H9 (cell line): ENCODE data around the gene PDRG1. TPM values are rescaled to one million over a fixed set of nuclear protein-coding genes. Genes with fewer than 3 reads are reported as not detected.
A peak's percentile ranks its signal among the peaks of the same experiment; 100 is the strongest.

ENCODE experiments used
- DNase-seq: peaks from one replicate; pipeline ENCODE4 v3.0.0-alpha.2; 2017
- H2AFZ ChIP-seq: one replicate; pipeline ENCODE4 v1.6.1; 2013; ENCODE audit warnings: mild to moderate bottlenecking, low read length, control low read depth, moderate library complexity
- H2AK5ac ChIP-seq: 2 replicates; pipeline ENCODE4 v1.6.1; 2013; ENCODE audit warnings: low read length, control low read depth, mixed read lengths; ENCODE audit not compliant: insufficient read length
- H2BK120ac ChIP-seq: one replicate; pipeline ENCODE4 v1.6.1; 2013; ENCODE audit warnings: low read depth, mild to moderate bottlenecking, low read length, control low read depth, inconsistent platforms; ENCODE audit not compliant: poor library complexity, severe bottlenecking
- H2BK12ac ChIP-seq: 2 replicates; pipeline ENCODE4 v1.6.1; 2013; ENCODE audit warnings: low read length, control low read depth, mixed read lengths, low read depth; ENCODE audit not compliant: insufficient read length
- H2BK15ac ChIP-seq: 2 replicates; pipeline ENCODE4 v1.6.1; 2013; ENCODE audit warnings: low read depth, low read length, control low read depth
- H2BK20ac ChIP-seq: one replicate; pipeline ENCODE4 v1.6.1; 2013; ENCODE audit warnings: low read depth, mild to moderate bottlenecking, low read length, control low read depth, inconsistent platforms; ENCODE audit not compliant: poor library complexity, severe bottlenecking
- H2BK5ac ChIP-seq: 2 replicates; pipeline ENCODE4 v1.6.1; 2013; ENCODE audit warnings: low read length, control low read depth, mixed read lengths; ENCODE audit not compliant: insufficient read length
- H3K14ac ChIP-seq: 2 replicates; pipeline ENCODE4 v1.6.1; 2013; ENCODE audit warnings: low read length, control low read depth; ENCODE audit not compliant: insufficient read depth
- H3K18ac ChIP-seq: 2 replicates; pipeline ENCODE4 v1.6.1; 2013; ENCODE audit warnings: low read depth, mild to moderate bottlenecking, mixed read lengths, low read length, control low read depth; ENCODE audit not compliant: insufficient read length
- H3K23ac ChIP-seq: 2 replicates; pipeline ENCODE4 v1.6.1; 2013; ENCODE audit warnings: low read length, control low read depth, mixed read lengths, low read depth; ENCODE audit not compliant: insufficient read length
- H3K23me2 ChIP-seq: 2 replicates; pipeline ENCODE4 v1.6.1; 2013; ENCODE audit warnings: low read depth, mild to moderate bottlenecking, mixed read lengths, low read length, control low read depth; ENCODE audit not compliant: insufficient read length, poor library complexity, severe bottlenecking
- H3K27ac ChIP-seq: 2 replicates; pipeline ENCODE4 v1.5.1; 2013; ENCODE audit warnings: low read length, control low read depth, mixed read lengths, low read depth; ENCODE audit not compliant: insufficient read length
- H3K27me3 ChIP-seq: 2 replicates; pipeline ENCODE4 v1.6.1; 2013; ENCODE audit warnings: low read length, control low read depth, inconsistent platforms; ENCODE audit not compliant: insufficient read depth
- H3K4ac ChIP-seq: 2 replicates; pipeline ENCODE4 v1.6.1; 2013; ENCODE audit warnings: low read depth, mild to moderate bottlenecking, control low read depth, inconsistent platforms, low read length, moderate library complexity
- H3K4me1 ChIP-seq: 2 replicates; pipeline ENCODE4 v1.6.1; 2013; ENCODE audit warnings: low read length, control low read depth, inconsistent platforms; ENCODE audit not compliant: insufficient read depth
- H3K4me2 ChIP-seq: 2 replicates; pipeline ENCODE4 v1.6.1; 2013; ENCODE audit warnings: low read length, control low read depth, mixed read lengths; ENCODE audit not compliant: insufficient read length, insufficient read depth
- H3K56ac ChIP-seq: 2 replicates; pipeline ENCODE4 v1.6.1; 2013; ENCODE audit warnings: low read depth, mild to moderate bottlenecking, mixed read lengths, low read length, control low read depth; ENCODE audit not compliant: insufficient read length
- H3K79me1 ChIP-seq: 2 replicates; pipeline ENCODE4 v1.6.1; 2013; ENCODE audit warnings: low read depth, mild to moderate bottlenecking, moderate library complexity, low read length, control low read depth, inconsistent platforms; ENCODE audit not compliant: insufficient read depth, poor library complexity, severe bottlenecking
- H3K79me2 ChIP-seq: 2 replicates; pipeline ENCODE4 v1.6.1; 2013; ENCODE audit warnings: low read length, control low read depth, inconsistent platforms; ENCODE audit not compliant: insufficient read depth
- H3K9ac ChIP-seq: 2 replicates; pipeline ENCODE4 v1.6.1; 2013; ENCODE audit warnings: low read length, control low read depth, mixed read lengths; ENCODE audit not compliant: insufficient read length; ENCODE audit errors: extremely low read depth
- H3K9me3 ChIP-seq: one replicate; pipeline ENCODE4 v1.6.1; 2013; ENCODE audit warnings: low read depth, low read length, inconsistent platforms; ENCODE audit not compliant: control insufficient read depth
- H3T11ph ChIP-seq: one replicate; pipeline ENCODE4 v1.6.1; 2013; ENCODE audit warnings: mild to moderate bottlenecking, low read length, control low read depth, inconsistent platforms
- H4K20me1 ChIP-seq: one replicate; pipeline ENCODE4 v1.6.1; 2013; ENCODE audit not compliant: control insufficient read depth, insufficient read length, insufficient read depth
- H4K5ac ChIP-seq: 2 replicates; pipeline ENCODE4 v1.6.1; 2013; ENCODE audit warnings: low read depth, mild to moderate bottlenecking, mixed read lengths, low read length, control low read depth; ENCODE audit not compliant: insufficient read length
- H4K8ac ChIP-seq: replicated peaks from 2 replicates; pipeline ENCODE4 v1.6.1; 2013; ENCODE audit warnings: low read length, control low read depth, mixed read lengths, low read depth; ENCODE audit not compliant: insufficient read length
- H4K91ac ChIP-seq: 2 replicates; pipeline ENCODE4 v1.6.1; 2013; ENCODE audit warnings: low read depth, mild to moderate bottlenecking, moderate library complexity, mixed read lengths, low read length, control low read depth; ENCODE audit not compliant: insufficient read length
- H3K27ac Mint-ChIP-seq, 3 experiments: 2 replicates in 2 of 3; 3 replicates in 1 of 3; pipeline ENCODE4 v1.8.0; 2020 to 2021; ENCODE audit warnings: mixed read lengths in 3 of 3, mild to moderate bottlenecking in 1 of 3, moderate library complexity in 1 of 3
- H3K27me3 Mint-ChIP-seq: 2 replicates; pipeline ENCODE4 v1.8.0; 2021; ENCODE audit warnings: low read depth, mild to moderate bottlenecking, moderate library complexity, mixed read lengths
- H3K36me3 Mint-ChIP-seq, 3 experiments: 2 replicates in 2 of 3; 3 replicates in 1 of 3; pipeline ENCODE4 v1.8.0; 2020 to 2021; ENCODE audit warnings: low read depth in 3 of 3, mixed read lengths in 3 of 3; ENCODE audit not compliant: insufficient read depth in 1 of 3
- H3K4me1 Mint-ChIP-seq, 2 experiments: 2 replicates each; pipeline ENCODE4 v1.8.0; 2020; ENCODE audit warnings: mixed read lengths in 2 of 2
- H3K4me3 Mint-ChIP-seq, 2 experiments: 2 replicates in 1 of 2; 3 replicates in 1 of 2; pipeline ENCODE4 v1.8.0; 2020 to 2021; ENCODE audit warnings: mild to moderate bottlenecking in 2 of 2, mixed read lengths in 2 of 2, moderate library complexity in 1 of 2
- H3K9me3 Mint-ChIP-seq, 2 experiments: 2 replicates in 1 of 2; 3 replicates in 1 of 2; pipeline ENCODE4 v1.8.0; 2020; ENCODE audit warnings: mild to moderate bottlenecking in 2 of 2, mixed read lengths in 2 of 2, moderate library complexity in 1 of 2
- CTCF ChIP-seq: fragments of 200-600 bp; sonication (generic); conservative IDR thresholded peaks from 3 replicates; pipeline ENCODE4 v1.8.0; 2021; ENCODE audit warnings: antibody characterized with exemption, mild to moderate bottlenecking
- WGBS: extraction: QIAGEN DNeasy Blood & Tissue Kit; methylation state at CpG from one replicate; pipeline ENCODE4 v1.1.7; 2013; ENCODE audit warnings: missing lambda C conversion rate, low lambda C conversion rate, mixed read lengths; ENCODE audit not compliant: insufficient read length; ENCODE audit errors: extremely low coverage; 5-methylcytosine and 5-hydroxymethylcytosine counted together
- total RNA-seq: library from RNA; stranded (reverse); gene quantifications from 2 replicates; pipeline ENCODE4 v1.2.1, GENCODE V29; 2021

PDRG1 gene
- total RNA-seq, 1 experiment from 2014 or later, result 32.2 TPM

GRCh38 chr20:31923388-31924331 lies 28.2 kb downstream of the PDRG1 start:
- H2BK15ac ChIP-seq, result no peak overlapping the region
- H3K14ac ChIP-seq, result no peak overlapping the region
- Mint-ChIP-seq H3K9me3 (no peaks in the 10 kb centered on the region; a peak in 1 of 5 replicates), H3K4me3 (peak overlapping the region in 1 of 2 experiments; percentile 14; a peak in 1 of 5 replicates), H3K36me3 (no peaks in the 10 kb centered on the region; a peak in 1 of 7 replicates), H3K4me1 (peaks cover 39 to 48% of the 10 kb centered on the region in 2 experiments), H3K27me3 (peaks cover 2% of the 10 kb centered on the region), H3K27ac (peak overlapping the region; percentile 37 to 68 (median 41); a peak in 4 of 7 replicates)
- no peaks in the 10 kb centered on the region; the same call in 1 of the 2 replicates for H3K4me1 ChIP-seq
- no peak overlapping the region for H4K5ac ChIP-seq
- H2BK5ac ChIP-seq, result no peak overlapping the region
- no peak overlapping the region for H3K23ac ChIP-seq
- H3K9ac ChIP-seq, result no peak overlapping the region
- H4K20me1 ChIP-seq, result no peaks in the 10 kb centered on the region
- H2AFZ ChIP-seq, result no peak overlapping the region
- no peaks in the 10 kb centered on the region for H3K27me3 ChIP-seq
- H2AK5ac ChIP-seq, result no peak overlapping the region
- no peak for TF ChIP-seq CTCF
- no peak overlapping the region for H4K91ac ChIP-seq
- H2BK20ac ChIP-seq, result no peak overlapping the region
- no peak overlapping the region for H3K56ac ChIP-seq
- no peak overlapping the region for H4K8ac ChIP-seq
- no peak overlapping the region for H3T11ph ChIP-seq
- H3K79me2 ChIP-seq, result no peaks in the 10 kb centered on the region
- DNase-seq, result no peak
- no peak overlapping the region for H3K18ac ChIP-seq
- no peaks in the 10 kb centered on the region for H3K23me2 ChIP-seq
- H2BK12ac ChIP-seq, result no peak overlapping the region
- H3K27ac ChIP-seq, result no peak overlapping the region
- H3K4ac ChIP-seq, result no peak overlapping the region
- H3K79me1 ChIP-seq, result no peaks in the 10 kb centered on the region
- no peaks in the 10 kb centered on the region for H3K9me3 ChIP-seq
- no peak overlapping the region for H2BK120ac ChIP-seq
- no CpG with 5 or more reads among the region's 13 CpGs for WGBS
- no peak overlapping the region for H3K4me2 ChIP-seq
